Smooth muscle cell (in vitro differentiated cells): ENCODE results near the gene CASTOR1. TPM values are rescaled to one million over a fixed set of nuclear protein-coding genes. Genes with fewer than 3 reads are reported as not detected.

Experiments used
- DNase-seq: peaks from one replicate; lab custom pipeline; 2025; ENCODE audit not compliant: unreplicated experiment; lab: John Stamatoyannopoulos, UW
- H2AFZ ChIP-seq: fragments of 200-600 bp; sonication (generic); 2 replicates; pipeline ENCODE4 v1.6.0; 2016; ENCODE audit warnings: antibody characterized with exemption, low read depth, mild to moderate bottlenecking
- H3F3A ChIP-seq: fragments of 200-600 bp; sonication (generic); 2 replicates; pipeline ENCODE4 v1.6.0; 2017; ENCODE audit warnings: antibody characterized with exemption, low read depth
- H3K27ac ChIP-seq: fragments of 200-600 bp; sonication (generic); 2 replicates; pipeline ENCODE4 v1.5.1; 2016; ENCODE audit warnings: low read depth, mild to moderate bottlenecking
- H3K27me3 ChIP-seq: fragments of 200-600 bp; sonication (generic); 2 replicates; pipeline ENCODE4 v1.6.1; 2016; ENCODE audit warnings: low read depth, mild to moderate bottlenecking
- H3K36me3 ChIP-seq: fragments of 200-600 bp; sonication (generic); 2 replicates; pipeline ENCODE4 v1.5.1; 2016; ENCODE audit warnings: low read depth
- H3K4me1 ChIP-seq: fragments of 200-600 bp; sonication (generic); 2 replicates; pipeline ENCODE4 v1.5.1; 2016; ENCODE audit warnings: low read depth
- H3K4me2 ChIP-seq: fragments of 200-600 bp; sonication (generic); 2 replicates; pipeline ENCODE4 v1.6.0; 2016; ENCODE audit warnings: mild to moderate bottlenecking
- H3K4me3 ChIP-seq: fragments of 200-600 bp; sonication (generic); 2 replicates; pipeline ENCODE4 v1.5.1; 2016; ENCODE audit warnings: mild to moderate bottlenecking
- H3K79me2 ChIP-seq: fragments of 200-600 bp; sonication (generic); 2 replicates; pipeline ENCODE4 v1.6.0; 2016; ENCODE audit warnings: low read depth, mild to moderate bottlenecking
- H3K9ac ChIP-seq: fragments of 200-600 bp; sonication (generic); 2 replicates; pipeline ENCODE4 v1.6.0; 2016; ENCODE audit warnings: low read depth
- H3K9me3 ChIP-seq: fragments of 200-600 bp; sonication (generic); replicated peaks from 2 replicates; pipeline ENCODE4 v1.5.1; 2016; ENCODE audit warnings: low read depth
- H4K20me1 ChIP-seq: fragments of 200-600 bp; sonication (generic); 2 replicates; pipeline ENCODE4 v1.6.0; 2016; ENCODE audit warnings: low read depth
- WGBS: methylation state at CpG from one replicate; pipeline ENCODE4 v1.1.7; 2016; ENCODE audit warnings: low lambda C conversion rate; 5-methylcytosine and 5-hydroxymethylcytosine counted together
- polyA plus RNA-seq: library from polyadenylated mRNA; unstranded; fragments of >200 nt; fragmentation: Nextera tagmentation; extraction: Ambion mirVana; gene quantifications from 2 replicates; pipeline ENCODE4 v1.2.1, GENCODE V29; 2016
- total RNA-seq: library from RNA; depleted of rRNA; stranded (reverse); fragments of >200 nt; gene quantifications from 2 replicates; pipeline ENCODE4 v1.2.3, GENCODE V29; 2014
- TF ChIP-seq, protein P1 (sequence below): fragments of 200-600 bp; sonication (generic); IDR thresholded peaks from 2 replicates; pipeline ENCODE4 v1.5.1; 2017; ENCODE audit warnings: borderline replicate concordance, mild to moderate bottlenecking, antibody characterized with exemption; ENCODE audit not compliant: insufficient read depth, poor library complexity, severe bottlenecking

CASTOR1 gene
- total and polyA plus RNA-seq, 2 experiments from 2014 or later, result 9.8 to 21.8 TPM

DNA sequence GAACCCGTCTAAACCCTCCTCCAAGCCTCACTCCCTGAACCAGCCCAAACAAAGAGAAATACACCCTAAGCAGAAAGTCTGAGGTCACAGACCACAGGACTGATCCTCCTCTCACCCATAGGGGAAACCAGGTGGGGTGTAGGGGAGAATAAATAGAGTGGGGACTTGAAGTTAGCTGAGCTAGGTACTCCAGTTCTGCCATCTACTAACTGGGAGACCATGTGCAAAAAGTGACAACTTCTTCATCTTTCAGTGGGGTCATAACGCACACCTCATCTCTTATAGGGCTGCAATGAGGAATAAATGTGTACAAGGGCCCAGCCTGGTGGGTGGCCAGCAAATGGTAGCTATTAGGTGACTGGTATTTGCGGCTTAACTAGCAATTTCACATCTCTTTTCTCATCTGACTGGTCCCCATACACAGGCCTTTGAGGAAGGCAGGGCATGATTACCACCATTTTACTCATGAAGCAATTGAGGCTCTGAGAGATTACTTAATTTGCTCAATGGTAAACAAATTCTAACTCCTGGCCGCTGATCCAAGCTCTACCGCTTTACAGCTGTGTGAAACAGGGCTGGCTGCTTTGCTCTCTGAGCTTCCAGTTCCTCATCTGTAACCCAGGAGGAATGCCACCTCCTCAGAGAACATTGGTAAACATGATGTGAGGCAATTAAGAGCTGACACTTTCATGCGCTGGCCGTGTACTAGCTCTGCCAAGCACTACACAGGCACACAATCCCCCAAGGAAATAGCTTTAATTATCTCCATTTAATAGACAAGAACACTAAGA is 20.8 kb upstream of the CASTOR1 start:
- Histone ChIP-seq H3K4me1 (peaks cover 20% of the 10 kb centered on the region), H3K4me3 (no peak overlapping the region), H3K27me3 (no peaks in the 10 kb centered on the region), H3K9ac (peak overlapping the region; percentile 4), H3K4me2 (peak overlapping the region; percentile 45), H3F3A (peaks cover 25% of the 10 kb centered on the region), H3K79me2 (peaks cover 91% of the 10 kb centered on the region), H3K9me3 (no peaks in the 10 kb centered on the region), H3K36me3 (no peaks in the 10 kb centered on the region), H4K20me1 (peaks cover 99% of the 10 kb centered on the region), H3K27ac (peak overlapping the region; percentile 62), H2AFZ (no peak overlapping the region)
- 47% methylated on average over 7 of the region's 7 CpGs for WGBS
- DNase-seq, result no peak
- TF ChIP-seq, protein P1, sequence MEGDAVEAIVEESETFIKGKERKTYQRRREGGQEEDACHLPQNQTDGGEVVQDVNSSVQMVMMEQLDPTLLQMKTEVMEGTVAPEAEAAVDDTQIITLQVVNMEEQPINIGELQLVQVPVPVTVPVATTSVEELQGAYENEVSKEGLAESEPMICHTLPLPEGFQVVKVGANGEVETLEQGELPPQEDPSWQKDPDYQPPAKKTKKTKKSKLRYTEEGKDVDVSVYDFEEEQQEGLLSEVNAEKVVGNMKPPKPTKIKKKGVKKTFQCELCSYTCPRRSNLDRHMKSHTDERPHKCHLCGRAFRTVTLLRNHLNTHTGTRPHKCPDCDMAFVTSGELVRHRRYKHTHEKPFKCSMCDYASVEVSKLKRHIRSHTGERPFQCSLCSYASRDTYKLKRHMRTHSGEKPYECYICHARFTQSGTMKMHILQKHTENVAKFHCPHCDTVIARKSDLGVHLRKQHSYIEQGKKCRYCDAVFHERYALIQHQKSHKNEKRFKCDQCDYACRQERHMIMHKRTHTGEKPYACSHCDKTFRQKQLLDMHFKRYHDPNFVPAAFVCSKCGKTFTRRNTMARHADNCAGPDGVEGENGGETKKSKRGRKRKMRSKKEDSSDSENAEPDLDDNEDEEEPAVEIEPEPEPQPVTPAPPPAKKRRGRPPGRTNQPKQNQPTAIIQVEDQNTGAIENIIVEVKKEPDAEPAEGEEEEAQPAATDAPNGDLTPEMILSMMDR, result no peak

DNA sequence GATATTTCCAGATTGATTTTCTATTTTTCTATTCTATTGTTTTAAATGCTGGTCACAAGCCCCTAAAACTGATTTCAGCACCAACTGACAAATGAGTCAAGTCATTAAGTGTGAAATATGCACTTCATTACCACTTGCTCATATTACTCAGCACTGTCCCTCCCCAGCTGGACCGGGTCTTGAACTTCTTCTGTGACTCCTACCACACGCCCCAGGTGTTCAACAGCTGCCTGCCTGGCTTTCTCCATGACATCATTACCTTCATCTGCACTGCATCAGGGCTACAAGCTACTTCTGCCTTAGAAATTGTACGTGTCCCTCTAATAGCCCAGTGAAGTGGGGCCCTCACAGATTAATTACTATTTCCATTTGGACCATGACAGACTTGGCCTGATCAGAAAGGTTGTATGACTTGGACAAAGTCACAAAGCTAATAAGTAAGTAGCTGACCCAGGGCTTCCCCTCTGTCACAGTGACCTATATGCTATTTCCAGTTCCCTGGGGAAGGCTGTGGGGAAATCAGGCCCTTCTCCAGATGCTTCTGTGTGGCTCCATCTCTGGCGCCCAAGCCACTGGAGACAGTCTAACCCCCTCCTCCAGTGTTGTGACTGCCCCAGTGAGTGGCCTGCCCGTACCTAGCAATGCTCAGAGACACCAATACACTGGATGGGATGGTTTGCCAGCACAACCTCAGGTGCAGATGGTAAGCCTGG is 19.4 kb upstream of the CASTOR1 start:
- Histone ChIP-seq H3K4me2 (no peak overlapping the region), H3K9me3 (no peaks in the 10 kb centered on the region), H4K20me1 (peaks cover 99% of the 10 kb centered on the region), H3F3A (peaks cover 34% of the 10 kb centered on the region), H2AFZ (no peak overlapping the region), H3K27me3 (no peaks in the 10 kb centered on the region), H3K4me1 (peaks cover 20% of the 10 kb centered on the region), H3K79me2 (peaks cover 87% of the 10 kb centered on the region), H3K9ac (no peak overlapping the region), H3K4me3 (no peak overlapping the region), H3K36me3 (no peaks in the 10 kb centered on the region), H3K27ac (peak overlapping the region; percentile 37)
- TF ChIP-seq, protein P1, result no peak
- DNase-seq, result no peak
- WGBS, result 75% methylated on average over 5 of the region's 5 CpGs

GRCh38 chr22:30308093-30308492 is 18.8 kb upstream of the CASTOR1 start:
- peaks cover 39% of the 10 kb centered on the region for H3F3A ChIP-seq
- H3K4me1 ChIP-seq, result peaks cover 20% of the 10 kb centered on the region
- H3K9ac ChIP-seq, result no peak overlapping the region
- DNase-seq, result no peak
- peak overlapping the region; percentile 30 for H3K27ac ChIP-seq
- H3K4me2 ChIP-seq, result no peak overlapping the region
- H3K36me3 ChIP-seq, result no peaks in the 10 kb centered on the region
- no peaks in the 10 kb centered on the region for H3K9me3 ChIP-seq
- no peak overlapping the region for H2AFZ ChIP-seq
- WGBS, result 73% methylated on average over 2 of the region's 2 CpGs
- H3K27me3 ChIP-seq, result no peaks in the 10 kb centered on the region
- TF ChIP-seq, protein P1, result no peak
- H3K79me2 ChIP-seq, result peaks cover 90% of the 10 kb centered on the region
- H4K20me1 ChIP-seq, result peaks cover 100% of the 10 kb centered on the region
- H3K4me3 ChIP-seq, result no peak overlapping the region
